ENCODE measurements around the gene EGR1.
"Not testable (repeated sequence)": the region's sequence is repeated elsewhere in the genome, so short reads cannot be mapped to it uniquely, and the experiment has no call there.

The EGR1 gene

GRCh38 chr5:138502121-138502520 is 36.8 kb downstream of the EGR1 start:
- DNase-seq (ENCODE audit: insufficient read length) (no peak), FAIRE-seq (no peak)
- TF ChIP-seq TAF1 (IDR thresholded peaks at IDR 0.05; ENCODE audit: borderline replicate concordance, low read depth, low read length) (no peak), POLR2A (IDR thresholded peaks at IDR 0.05; ENCODE audit: low read depth, low read length) (no peak), POLR2AphosphoS5 (IDR thresholded peaks at IDR 0.05; ENCODE audit: low read depth, low read length) (no peak)

GRCh38 chr5:138502521-138502920 is 37.2 kb downstream of the EGR1 start:
- no peak for TF ChIP-seq POLR2AphosphoS5 (IDR thresholded peaks at IDR 0.05; ENCODE audit: low read depth, low read length)
- TF ChIP-seq POLR2A (IDR thresholded peaks at IDR 0.05; ENCODE audit: low read depth, low read length) = no peak
- TF ChIP-seq TAF1 (IDR thresholded peaks at IDR 0.05; ENCODE audit: borderline replicate concordance, low read depth, low read length) = no peak
- FAIRE-seq (no peak), DNase-seq (ENCODE audit: insufficient read length) (no peak)

- DNase-seq (ENCODE audit: insufficient read length) (no peak), FAIRE-seq (peak; percentile 67)
- TF ChIP-seq POLR2A (IDR thresholded peaks at IDR 0.05; ENCODE audit: low read depth, low read length) (no peak), TAF1 (IDR thresholded peaks at IDR 0.05; ENCODE audit: borderline replicate concordance, low read depth, low read length) (no peak), POLR2AphosphoS5 (IDR thresholded peaks at IDR 0.05; ENCODE audit: low read depth, low read length) (no peak)
These were observed 38.4 kb downstream of the EGR1 start for GRCh38 chr5:138503487-138504270.

GRCh38 chr5:138504799-138505198 is 39.5 kb downstream of the EGR1 start:
- DNase-seq (ENCODE audit: insufficient read length) (no peak), FAIRE-seq (no peak)
- TF ChIP-seq TAF1 (IDR thresholded peaks at IDR 0.05; ENCODE audit: borderline replicate concordance, low read depth, low read length) (no peak), POLR2AphosphoS5 (IDR thresholded peaks at IDR 0.05; ENCODE audit: low read depth, low read length) (no peak; the same call in 1 of the 2 replicates), POLR2A (IDR thresholded peaks at IDR 0.05; ENCODE audit: low read depth, low read length) (no peak; the same call in 1 of the 2 replicates)

GRCh38 chr5:138506370-138507306 is 41.4 kb downstream of the EGR1 start:
- DNase-seq (ENCODE audit: insufficient read length) = no peak
- TF ChIP-seq TAF1 (IDR thresholded peaks at IDR 0.05; ENCODE audit: borderline replicate concordance, low read depth, low read length) (no peak), POLR2AphosphoS5 (IDR thresholded peaks at IDR 0.05; ENCODE audit: low read depth, low read length) (peak; percentile 44; the same call in 1 of the 2 replicates), POLR2A (IDR thresholded peaks at IDR 0.05; ENCODE audit: low read depth, low read length) (no peak)
- no peak for FAIRE-seq

GRCh38 chr5:138507485-138507884 is 42.2 kb downstream of the EGR1 start:
- not testable (repeated sequence) for FAIRE-seq; DNase-seq (ENCODE audit: insufficient read length)

GRCh38 chr5:138508958-138509357 is 43.7 kb downstream of the EGR1 start:
- FAIRE-seq (no peak), DNase-seq (ENCODE audit: insufficient read length) (no peak)
- TF ChIP-seq POLR2A (IDR thresholded peaks at IDR 0.05; ENCODE audit: low read depth, low read length) (no peak), POLR2AphosphoS5 (IDR thresholded peaks at IDR 0.05; ENCODE audit: low read depth, low read length) (no peak), TAF1 (IDR thresholded peaks at IDR 0.05; ENCODE audit: borderline replicate concordance, low read depth, low read length) (no peak)

GRCh38 chr5:138514021-138514420 is 48.7 kb downstream of the EGR1 start:
- no peak for DNase-seq (ENCODE audit: insufficient read length)
- no peak for TF ChIP-seq POLR2A (IDR thresholded peaks at IDR 0.05; ENCODE audit: low read depth, low read length)
- TF ChIP-seq POLR2AphosphoS5 (IDR thresholded peaks at IDR 0.05; ENCODE audit: low read depth, low read length) = no peak
- TF ChIP-seq TAF1 (IDR thresholded peaks at IDR 0.05; ENCODE audit: borderline replicate concordance, low read depth, low read length) = no peak
- no peak for FAIRE-seq

GRCh38 chr5:138515556-138516245 is 50.4 kb downstream of the EGR1 start:
- no peak for FAIRE-seq
- TF ChIP-seq POLR2A (IDR thresholded peaks at IDR 0.05; ENCODE audit: low read depth, low read length) (no peak), TAF1 (IDR thresholded peaks at IDR 0.05; ENCODE audit: borderline replicate concordance, low read depth, low read length) (no peak), POLR2AphosphoS5 (IDR thresholded peaks at IDR 0.05; ENCODE audit: low read depth, low read length) (no peak)
- DNase-seq (ENCODE audit: insufficient read length) = no peak

GRCh38 chr5:138517437-138517836 is 52.2 kb downstream of the EGR1 start:
- no peak for TF ChIP-seq TAF1 (IDR thresholded peaks at IDR 0.05; ENCODE audit: borderline replicate concordance, low read depth, low read length)
- TF ChIP-seq POLR2A (IDR thresholded peaks at IDR 0.05; ENCODE audit: low read depth, low read length) = no peak
- TF ChIP-seq POLR2AphosphoS5 (IDR thresholded peaks at IDR 0.05; ENCODE audit: low read depth, low read length) = no peak
- no peak for FAIRE-seq
- DNase-seq (ENCODE audit: insufficient read length) = no peak

Measured in GM12892 (cell line).